PFSK-1 (cell line): ENCODE measurements around the gene FNIP1.

Source experiments
- FOXP2 ChIP-seq: optimal IDR thresholded peaks from 2 replicates; pipeline ENCODE3; 2011; ENCODE audit warnings: borderline replicate concordance, control low read depth, inconsistent platforms; ENCODE audit not compliant: insufficient read depth; ENCODE audit errors: extremely low read length, extremely low read depth
- POLR2AphosphoS5 ChIP-seq: IDR thresholded peaks from 2 replicates; pipeline ENCODE4 v1.6.1; 2012; ENCODE audit warnings: low read depth, mild to moderate bottlenecking, control low read depth, low read length, moderate library complexity
- SIN3A ChIP-seq: IDR thresholded peaks from 2 replicates; pipeline ENCODE4 v1.6.1; 2012; ENCODE audit warnings: mild to moderate bottlenecking, low read length, moderate library complexity, borderline replicate concordance; ENCODE audit not compliant: insufficient read depth
- TAF1 ChIP-seq: IDR thresholded peaks from 2 replicates; pipeline ENCODE4 v1.6.1; 2012; ENCODE audit warnings: low read length, control low read depth, borderline replicate concordance; ENCODE audit not compliant: insufficient read depth
- TF ChIP-seq, protein P1 (sequence below), 2 experiments: IDR thresholded peaks; 2 replicates each; pipeline versions ENCODE4 v1.6.1 to v1.8.0; 2011 to 2012; ENCODE audit warnings: low read depth in 2 of 2, low read length in 2 of 2, control low read depth in 1 of 2, inconsistent platforms in 1 of 2, mild to moderate bottlenecking in 1 of 2, moderate library complexity in 1 of 2; ENCODE audit not compliant: insufficient read depth in 1 of 2

The FNIP1 gene

DNA sequence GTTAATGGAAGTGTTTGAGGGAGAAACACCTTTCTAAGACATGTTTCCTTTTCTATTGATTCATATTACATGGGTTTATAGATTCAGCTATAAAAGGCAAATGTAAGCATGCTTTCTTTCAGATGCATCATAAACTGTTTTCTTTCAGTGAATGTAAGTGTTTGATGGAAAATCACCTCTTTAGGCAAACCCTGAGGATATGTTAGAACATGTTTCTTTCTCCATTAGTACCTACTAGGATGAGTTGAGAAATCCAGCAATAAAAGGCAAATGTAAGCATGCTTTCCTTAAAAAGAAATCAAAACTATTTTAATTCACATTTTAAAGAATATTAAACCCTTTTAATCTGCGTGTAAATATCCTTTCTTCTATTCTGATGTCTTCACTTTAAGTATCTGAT, 31.6 kb downstream of the FNIP1 start:
- TF ChIP-seq, protein P1, sequence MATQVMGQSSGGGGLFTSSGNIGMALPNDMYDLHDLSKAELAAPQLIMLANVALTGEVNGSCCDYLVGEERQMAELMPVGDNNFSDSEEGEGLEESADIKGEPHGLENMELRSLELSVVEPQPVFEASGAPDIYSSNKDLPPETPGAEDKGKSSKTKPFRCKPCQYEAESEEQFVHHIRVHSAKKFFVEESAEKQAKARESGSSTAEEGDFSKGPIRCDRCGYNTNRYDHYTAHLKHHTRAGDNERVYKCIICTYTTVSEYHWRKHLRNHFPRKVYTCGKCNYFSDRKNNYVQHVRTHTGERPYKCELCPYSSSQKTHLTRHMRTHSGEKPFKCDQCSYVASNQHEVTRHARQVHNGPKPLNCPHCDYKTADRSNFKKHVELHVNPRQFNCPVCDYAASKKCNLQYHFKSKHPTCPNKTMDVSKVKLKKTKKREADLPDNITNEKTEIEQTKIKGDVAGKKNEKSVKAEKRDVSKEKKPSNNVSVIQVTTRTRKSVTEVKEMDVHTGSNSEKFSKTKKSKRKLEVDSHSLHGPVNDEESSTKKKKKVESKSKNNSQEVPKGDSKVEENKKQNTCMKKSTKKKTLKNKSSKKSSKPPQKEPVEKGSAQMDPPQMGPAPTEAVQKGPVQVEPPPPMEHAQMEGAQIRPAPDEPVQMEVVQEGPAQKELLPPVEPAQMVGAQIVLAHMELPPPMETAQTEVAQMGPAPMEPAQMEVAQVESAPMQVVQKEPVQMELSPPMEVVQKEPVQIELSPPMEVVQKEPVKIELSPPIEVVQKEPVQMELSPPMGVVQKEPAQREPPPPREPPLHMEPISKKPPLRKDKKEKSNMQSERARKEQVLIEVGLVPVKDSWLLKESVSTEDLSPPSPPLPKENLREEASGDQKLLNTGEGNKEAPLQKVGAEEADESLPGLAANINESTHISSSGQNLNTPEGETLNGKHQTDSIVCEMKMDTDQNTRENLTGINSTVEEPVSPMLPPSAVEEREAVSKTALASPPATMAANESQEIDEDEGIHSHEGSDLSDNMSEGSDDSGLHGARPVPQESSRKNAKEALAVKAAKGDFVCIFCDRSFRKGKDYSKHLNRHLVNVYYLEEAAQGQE (IDR thresholded peaks at IDR 0.05; ENCODE audit: insufficient read depth in 1 of 2, low read depth in 2 of 2, low read length in 2 of 2), result no peak
- no peak for TF ChIP-seq TAF1
- TF ChIP-seq POLR2AphosphoS5, result no peak
- no peak for TF ChIP-seq SIN3A
- TF ChIP-seq FOXP2, result no peak

DNA sequence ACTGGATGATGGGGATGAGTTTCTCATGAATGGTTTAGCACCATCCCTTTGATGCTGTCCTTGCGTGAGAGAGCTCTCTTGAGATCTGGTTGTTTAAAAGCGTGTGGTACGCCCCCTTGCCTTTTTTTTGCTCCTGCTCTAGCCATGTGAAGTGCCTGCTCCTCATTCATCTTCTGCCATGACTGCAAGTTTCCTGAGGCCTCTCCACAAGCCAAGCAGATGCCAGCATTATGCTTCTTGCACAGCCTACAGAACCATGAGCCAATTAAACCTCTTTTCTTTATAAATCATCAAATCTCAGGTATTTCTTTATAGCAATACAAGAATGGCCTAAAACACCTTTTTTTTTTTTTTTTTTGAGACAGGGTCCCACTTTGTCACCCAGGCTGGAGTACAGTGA, 32.8 kb downstream of the FNIP1 start:
- TF ChIP-seq FOXP2 (no peak), TAF1 (no peak), POLR2AphosphoS5 (no peak), SIN3A (no peak)
- TF ChIP-seq, protein P1 (IDR thresholded peaks at IDR 0.05; ENCODE audit: insufficient read depth in 1 of 2, low read depth in 2 of 2, low read length in 2 of 2), result no peak

- TF ChIP-seq, protein P1 (IDR thresholded peaks at IDR 0.05; ENCODE audit: insufficient read depth in 1 of 2, low read depth in 2 of 2, low read length in 2 of 2), result no peak
- TF ChIP-seq TAF1 (no peak), SIN3A (no peak), POLR2AphosphoS5 (no peak), FOXP2 (no peak)
Observed at GRCh38 chr5:131760793-131761192, 36.0 kb downstream of the FNIP1 start.

GRCh38 chr5:131759704-131760103, 37.1 kb downstream of the FNIP1 start:
- TF ChIP-seq, protein P1 (IDR thresholded peaks at IDR 0.05; ENCODE audit: insufficient read depth in 1 of 2, low read depth in 2 of 2, low read length in 2 of 2), result no peak
- TF ChIP-seq POLR2AphosphoS5 (no peak), TAF1 (no peak), FOXP2 (no peak), SIN3A (no peak)

DNA sequence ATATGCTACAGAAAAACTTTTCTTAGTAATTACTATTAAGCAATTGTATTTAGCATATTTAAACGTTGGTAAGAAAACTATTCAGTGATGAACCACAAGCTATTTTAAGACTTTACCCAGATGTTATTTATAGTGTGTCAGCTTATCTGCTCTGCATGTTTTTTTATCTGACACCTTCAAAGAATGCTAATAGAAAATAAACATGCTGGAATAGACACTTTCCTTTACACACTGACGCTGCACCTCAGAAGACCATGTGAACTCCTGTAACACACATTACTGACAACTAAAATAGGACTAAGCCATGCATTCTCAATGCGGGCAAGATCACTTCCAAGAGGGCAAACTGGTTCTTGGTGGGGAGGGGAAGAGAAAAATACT, 38.3 kb downstream of the FNIP1 start:
- TF ChIP-seq TAF1 (no peak), POLR2AphosphoS5 (no peak), SIN3A (no peak)
- TF ChIP-seq, protein P1 (IDR thresholded peaks at IDR 0.05; ENCODE audit: insufficient read depth in 1 of 2, low read depth in 2 of 2, low read length in 2 of 2), result no peak
